Karpas-422 (cell line): ENCODE results near the gene TCF7L2. TPM values are rescaled to one million over a fixed set of nuclear protein-coding genes. Genes with fewer than 3 reads are reported as not detected.

Experiments used
- DNase-seq: peaks from one replicate; pipeline ENCODE4 v3.0.0-alpha.2; 2015
- H2AFZ ChIP-seq: fragments of 200-600 bp; sonication (generic); 2 replicates; pipeline ENCODE4 v1.6.1; 2014; ENCODE audit warnings: antibody characterized with exemption, low read length, mixed read lengths
- H3K27ac ChIP-seq: fragments of 200-600 bp; sonication (generic); 2 replicates; pipeline ENCODE4 v1.5.1; 2014; ENCODE audit warnings: mild to moderate bottlenecking, low read length, moderate library complexity
- H3K27me3 ChIP-seq: fragments of 200-600 bp; sonication (generic); 2 replicates; pipeline ENCODE4 v1.6.1; 2014; ENCODE audit warnings: low read length, mixed read lengths
- H3K36me3 ChIP-seq: fragments of 200-600 bp; sonication (generic); 2 replicates; pipeline ENCODE4 v1.6.1; 2014; ENCODE audit warnings: low read length, mixed read lengths; ENCODE audit not compliant: insufficient read depth
- H3K4me1 ChIP-seq: fragments of 200-600 bp; sonication (generic); 2 replicates; pipeline ENCODE4 v1.6.1; 2014; ENCODE audit warnings: mild to moderate bottlenecking, low read length, mixed read lengths
- H3K4me2 ChIP-seq: fragments of 200-600 bp; sonication (generic); 2 replicates; pipeline ENCODE4 v1.6.1; 2014; ENCODE audit warnings: low read length, low read depth, mild to moderate bottlenecking; ENCODE audit not compliant: poor library complexity, severe bottlenecking
- H3K4me3 ChIP-seq: fragments of 200-600 bp; sonication (generic); 2 replicates; pipeline ENCODE4 v1.5.1; 2014; ENCODE audit warnings: mild to moderate bottlenecking, antibody characterized with exemption, low read length, mixed read lengths
- H3K79me2 ChIP-seq: fragments of 200-600 bp; sonication (generic); 2 replicates; pipeline ENCODE4 v1.6.1; 2014; ENCODE audit warnings: mild to moderate bottlenecking, low read length, mixed read lengths
- H3K9ac ChIP-seq: fragments of 200-600 bp; sonication (generic); 2 replicates; pipeline ENCODE4 v1.6.0; 2014; ENCODE audit warnings: low read length
- H3K9me2 ChIP-seq: fragments of 200-600 bp; sonication (generic), shearing (Covaris generic); replicated peaks from 2 replicates; pipeline ENCODE4 v1.6.0; 2014; ENCODE audit warnings: mild to moderate bottlenecking, low read length, moderate library complexity; ENCODE audit not compliant: insufficient read depth
- H3K9me3 ChIP-seq: fragments of 300-700, 200-600 bp; sonication (generic); 2 replicates; pipeline ENCODE4 v1.6.1; 2014; ENCODE audit warnings: low read length, mixed read lengths
- H4K20me1 ChIP-seq: fragments of 200-600 bp; sonication (generic); 2 replicates; pipeline ENCODE4 v1.6.1; 2014; ENCODE audit warnings: mild to moderate bottlenecking, antibody characterized with exemption, low read length, low read depth; ENCODE audit not compliant: insufficient read depth
- total RNA-seq: library from RNA; depleted of rRNA; stranded (reverse); fragments of >200 nt; shearing (Covaris generic); gene quantifications from 2 replicates; pipeline ENCODE4 v1.2.3, GENCODE V29; 2014; ENCODE audit warnings: low replicate concordance

Gene TCF7L2
- total RNA-seq, 1 experiment from 2014 or later = not detected

DNA sequence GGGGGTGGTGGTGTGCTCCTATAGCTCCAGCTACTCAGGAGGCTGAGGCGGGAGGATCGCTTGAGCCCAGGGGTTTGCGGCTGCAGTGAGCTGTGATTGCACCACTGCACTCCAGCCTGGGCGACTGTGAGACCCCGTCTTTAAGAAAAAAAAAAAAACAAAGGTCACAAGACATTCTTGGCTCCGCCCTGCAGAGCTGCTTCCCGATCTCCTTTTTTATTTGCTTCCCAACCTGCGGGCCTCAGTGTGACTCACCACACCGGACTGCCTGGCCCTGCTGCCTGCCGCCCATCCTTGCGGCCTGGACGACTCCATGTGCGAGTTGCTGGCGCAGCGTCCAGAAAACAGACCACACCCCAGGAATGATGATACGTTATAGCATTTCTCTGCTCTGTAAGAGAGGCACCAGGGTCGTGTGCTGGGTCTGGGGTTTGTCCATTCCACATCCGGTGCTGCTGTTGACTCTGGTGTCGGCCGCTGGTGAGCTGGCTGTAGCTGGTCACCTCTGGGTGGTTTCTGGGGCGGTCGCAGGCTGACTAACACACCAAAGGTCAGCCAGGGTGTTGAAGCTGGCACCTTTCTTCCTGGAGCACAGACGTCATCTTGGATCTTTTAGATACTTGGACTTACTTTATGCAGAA lies 123.6 kb downstream of the TCF7L2 start:
- H3K9me3 ChIP-seq = no peaks in the 10 kb centered on the region
- DNase-seq = no peak
- no peak overlapping the region for H2AFZ ChIP-seq
- no peaks in the 10 kb centered on the region for H3K9me2 ChIP-seq
- H3K36me3 ChIP-seq = no peaks in the 10 kb centered on the region
- H3K4me3 ChIP-seq = no peak overlapping the region
- no peaks in the 10 kb centered on the region for H3K27me3 ChIP-seq
- no peak overlapping the region for H3K9ac ChIP-seq
- no peak overlapping the region for H3K27ac ChIP-seq
- H3K79me2 ChIP-seq = no peaks in the 10 kb centered on the region
- no peak overlapping the region for H3K4me2 ChIP-seq
- H4K20me1 ChIP-seq = no peaks in the 10 kb centered on the region
- H3K4me1 ChIP-seq = no peaks in the 10 kb centered on the region

- Histone ChIP-seq H4K20me1 (no peaks in the 10 kb centered on the region), H3K79me2 (no peaks in the 10 kb centered on the region), H3K4me1 (no peaks in the 10 kb centered on the region), H3K27me3 (no peaks in the 10 kb centered on the region), H2AFZ (no peak overlapping the region), H3K4me3 (no peak overlapping the region), H3K9me2 (no peaks in the 10 kb centered on the region), H3K27ac (no peak overlapping the region), H3K9me3 (no peaks in the 10 kb centered on the region), H3K9ac (no peak overlapping the region), H3K36me3 (no peaks in the 10 kb centered on the region), H3K4me2 (no peak overlapping the region)
- DNase-seq = no peak
These were observed 126.9 kb downstream of the TCF7L2 start for GRCh38 chr10:113076949-113077348.

DNA sequence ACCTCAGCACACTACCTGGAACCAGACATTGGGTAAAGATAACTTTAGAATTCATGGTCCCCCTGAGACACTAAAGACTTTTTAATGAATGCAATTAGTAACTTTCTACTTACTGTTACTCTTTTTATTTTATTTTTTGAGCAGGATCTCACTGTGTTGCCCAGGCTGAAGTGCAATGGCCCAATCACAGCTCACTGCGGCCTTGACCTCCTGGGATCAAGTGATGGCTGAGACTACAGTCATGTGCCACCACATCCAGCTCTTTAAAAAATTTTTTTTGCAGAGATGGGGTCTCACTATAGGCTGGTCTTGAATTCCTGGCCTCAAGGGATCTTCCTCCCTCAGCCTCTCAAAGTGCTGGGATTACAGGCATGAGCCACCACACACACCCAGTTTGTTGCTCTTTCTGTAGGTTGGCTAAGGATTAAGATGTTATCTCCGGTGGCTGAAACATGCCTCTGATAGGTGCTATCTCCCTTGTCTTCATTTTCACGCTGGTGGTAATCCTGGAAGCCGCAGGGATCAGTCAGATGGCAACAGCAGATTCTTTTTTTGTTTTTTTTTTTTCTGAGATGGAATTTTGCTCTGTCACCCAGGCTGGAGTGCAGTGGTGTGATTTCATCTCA lies 128.3 kb downstream of the TCF7L2 start:
- Histone ChIP-seq H3K4me1 (no peaks in the 10 kb centered on the region), H3K9ac (no peak overlapping the region), H3K4me2 (no peak overlapping the region), H3K9me3 (no peaks in the 10 kb centered on the region), H3K79me2 (no peaks in the 10 kb centered on the region), H3K27me3 (no peaks in the 10 kb centered on the region), H4K20me1 (no peaks in the 10 kb centered on the region), H3K9me2 (no peaks in the 10 kb centered on the region), H3K4me3 (no peak overlapping the region), H3K27ac (no peak overlapping the region), H2AFZ (no peak overlapping the region), H3K36me3 (no peaks in the 10 kb centered on the region)
- DNase-seq = no peak

DNA sequence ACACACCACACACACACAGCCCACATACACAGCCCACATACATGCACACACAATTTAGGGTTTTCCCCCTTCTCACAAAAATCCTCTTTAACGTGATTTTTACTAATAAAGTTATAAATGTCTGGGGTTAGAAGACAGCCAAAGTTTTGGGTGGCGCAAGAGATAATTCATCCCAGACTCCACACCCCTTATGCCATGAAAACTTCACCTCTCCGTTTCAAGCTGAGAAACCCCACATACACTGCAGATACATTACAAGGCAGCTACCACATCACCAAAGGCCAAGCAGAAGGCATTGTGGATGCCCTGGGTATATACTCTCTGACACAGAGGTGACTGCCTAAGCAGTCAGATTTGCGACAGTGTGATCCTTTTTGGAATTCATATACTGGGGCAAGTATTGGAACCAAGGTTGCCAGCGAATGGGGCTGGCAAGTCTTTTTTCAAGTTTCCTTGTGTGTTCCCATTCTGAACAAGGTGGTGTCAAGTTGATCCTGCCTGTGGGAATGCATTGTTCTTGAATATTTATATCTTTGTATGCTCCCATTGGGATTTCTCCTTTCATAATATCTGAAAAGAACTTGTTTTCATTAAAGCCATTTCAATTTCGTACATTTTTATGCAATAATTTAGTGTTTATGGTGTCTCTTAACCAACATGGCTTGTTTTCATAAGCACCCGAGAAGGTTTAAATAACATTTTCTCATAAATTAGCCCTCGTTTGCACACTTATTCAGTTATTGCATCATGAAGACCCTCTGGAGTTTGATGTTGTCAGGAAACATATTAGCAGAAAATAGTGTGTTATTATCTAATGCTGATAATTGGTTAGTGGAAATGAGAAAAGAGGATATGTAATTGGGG lies 130.2 kb downstream of the TCF7L2 start:
- H3K4me1 ChIP-seq = no peaks in the 10 kb centered on the region
- H3K4me2 ChIP-seq = no peak overlapping the region
- H4K20me1 ChIP-seq = no peaks in the 10 kb centered on the region
- no peak overlapping the region for H2AFZ ChIP-seq
- H3K9ac ChIP-seq = no peak overlapping the region
- no peak overlapping the region for H3K4me3 ChIP-seq
- no peaks in the 10 kb centered on the region for H3K27me3 ChIP-seq
- no peaks in the 10 kb centered on the region for H3K79me2 ChIP-seq
- no peaks in the 10 kb centered on the region for H3K36me3 ChIP-seq
- H3K27ac ChIP-seq = no peak overlapping the region
- no peaks in the 10 kb centered on the region for H3K9me3 ChIP-seq
- no peak for DNase-seq
- no peaks in the 10 kb centered on the region for H3K9me2 ChIP-seq

DNA sequence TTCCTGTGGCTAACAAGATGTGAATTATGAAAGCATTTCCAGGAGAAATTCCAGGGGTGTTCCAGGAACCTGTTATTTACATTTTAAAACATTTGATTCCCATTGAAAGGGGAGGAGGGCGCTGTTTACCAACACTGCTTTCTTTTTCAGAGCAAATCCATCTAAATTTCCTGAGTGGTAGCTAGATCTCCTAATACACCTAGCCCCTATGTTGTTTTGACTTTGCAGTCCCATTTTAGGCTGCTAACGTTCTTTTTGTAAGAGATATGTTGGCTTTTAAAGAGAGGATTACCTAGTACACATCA lies 130.8 kb downstream of the TCF7L2 start:
- Histone ChIP-seq H3K4me2 (no peak overlapping the region), H4K20me1 (no peaks in the 10 kb centered on the region), H3K9me3 (no peaks in the 10 kb centered on the region), H3K4me1 (no peaks in the 10 kb centered on the region), H3K27ac (no peak overlapping the region), H3K36me3 (no peaks in the 10 kb centered on the region), H3K4me3 (no peak overlapping the region), H2AFZ (no peak overlapping the region), H3K9me2 (no peaks in the 10 kb centered on the region), H3K27me3 (no peaks in the 10 kb centered on the region), H3K79me2 (no peaks in the 10 kb centered on the region), H3K9ac (no peak overlapping the region)
- DNase-seq = no peak

DNA sequence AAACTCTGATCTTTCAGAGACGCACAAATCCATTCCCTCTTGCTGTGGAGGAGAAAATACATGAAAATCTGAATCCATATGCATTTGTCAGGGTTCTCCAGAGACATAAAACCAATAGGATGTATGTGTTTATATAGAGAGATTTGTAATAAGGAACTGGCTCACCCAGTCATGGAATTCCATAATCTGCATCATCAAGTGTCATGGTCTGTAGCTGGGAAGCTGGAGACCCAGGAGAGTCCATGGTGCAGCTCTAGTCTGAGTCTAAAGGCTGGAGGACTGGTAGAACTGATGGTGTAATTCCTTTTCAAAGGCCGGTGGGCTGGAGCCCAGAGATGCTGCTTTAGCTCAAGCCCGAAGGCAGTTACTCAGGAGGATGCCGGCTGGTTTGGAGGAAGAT lies 134.0 kb downstream of the TCF7L2 start:
- no peaks in the 10 kb centered on the region for H4K20me1 ChIP-seq
- no peaks in the 10 kb centered on the region for H3K79me2 ChIP-seq
- H3K27me3 ChIP-seq = no peaks in the 10 kb centered on the region
- no peak overlapping the region for H3K9ac ChIP-seq
- no peak overlapping the region for H3K4me2 ChIP-seq
- no peak overlapping the region for H3K4me3 ChIP-seq
- H3K27ac ChIP-seq = no peak overlapping the region
- no peak overlapping the region for H2AFZ ChIP-seq
- DNase-seq = no peak
- no peaks in the 10 kb centered on the region for H3K36me3 ChIP-seq
- H3K9me2 ChIP-seq = no peaks in the 10 kb centered on the region
- no peaks in the 10 kb centered on the region for H3K4me1 ChIP-seq
- no peaks in the 10 kb centered on the region for H3K9me3 ChIP-seq

DNA sequence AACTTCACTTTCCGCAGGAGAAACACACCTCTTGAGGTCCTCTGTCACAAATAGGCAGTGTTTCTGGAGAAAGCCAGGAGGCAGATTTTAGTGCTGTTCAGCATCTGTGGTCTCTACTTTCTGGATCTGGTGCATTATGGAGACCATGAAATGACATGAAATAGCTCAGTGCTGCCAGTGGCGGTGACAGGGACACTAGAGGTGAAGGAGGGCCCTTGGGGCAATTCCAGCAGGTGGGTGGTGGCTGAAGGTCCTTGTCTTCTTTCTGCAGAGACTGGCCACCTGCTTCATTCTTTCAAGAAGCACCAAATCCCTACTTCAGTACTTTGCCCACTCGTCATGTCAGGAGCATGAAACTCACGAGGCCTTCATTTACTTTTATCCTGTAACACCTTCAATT lies 135.7 kb downstream of the TCF7L2 start:
- no peak for DNase-seq
- Histone ChIP-seq H3K27me3 (no peaks in the 10 kb centered on the region), H2AFZ (no peak overlapping the region), H3K27ac (no peak overlapping the region), H3K4me3 (no peak overlapping the region), H3K36me3 (no peaks in the 10 kb centered on the region), H3K4me1 (no peaks in the 10 kb centered on the region), H3K79me2 (no peaks in the 10 kb centered on the region), H3K4me2 (no peak overlapping the region), H3K9ac (no peak overlapping the region), H4K20me1 (no peaks in the 10 kb centered on the region), H3K9me3 (no peaks in the 10 kb centered on the region), H3K9me2 (no peaks in the 10 kb centered on the region)

- H3K9me3 ChIP-seq = no peaks in the 10 kb centered on the region
- H3K27me3 ChIP-seq = no peaks in the 10 kb centered on the region
- H3K4me1 ChIP-seq = no peaks in the 10 kb centered on the region
- H2AFZ ChIP-seq = no peak overlapping the region
- DNase-seq = no peak
- no peak overlapping the region for H3K9ac ChIP-seq
- H3K4me2 ChIP-seq = no peak overlapping the region
- no peaks in the 10 kb centered on the region for H3K79me2 ChIP-seq
- H3K4me3 ChIP-seq = no peak overlapping the region
- no peak overlapping the region for H3K27ac ChIP-seq
- H3K9me2 ChIP-seq = no peaks in the 10 kb centered on the region
- no peaks in the 10 kb centered on the region for H4K20me1 ChIP-seq
- no peaks in the 10 kb centered on the region for H3K36me3 ChIP-seq
These were observed 136.2 kb downstream of the TCF7L2 start for GRCh38 chr10:113086282-113086681.
